GM13977 (cell line): ENCODE results near the gene KAT2A.

Experiments used
- DNase-seq: peaks from one replicate; pipeline ENCODE4 v3.0.0; 2012; ENCODE audit warnings: low spot score
- CTCF ChIP-seq: IDR thresholded peaks from 2 replicates; pipeline ENCODE4 v1.5.1; 2012; ENCODE audit warnings: mild to moderate bottlenecking, control low read depth; ENCODE audit not compliant: insufficient read depth; ENCODE audit errors: extremely low read depth, missing control alignments
- in situ Hi-C: fragments of 300-500 bp; cut with MboI; formaldehyde crosslinking; loops from one replicate; pipeline ENCODE4 v1.12.0; 2022; ENCODE audit warnings: low sequenced_read_pairs, low pct_unique_long_range_greater_than_20kb, mixed read lengths, inconsistent platforms; ENCODE audit not compliant: unreplicated experiment

Gene KAT2A

GRCh38 chr17:42135151-42135550 is 14.0 kb upstream of the KAT2A start:
- TF ChIP-seq CTCF = no peak
- in situ Hi-C loops = no loop called here
- no peak for DNase-seq

- no peak for TF ChIP-seq CTCF
- in situ Hi-C loops = no loop called here
- peak; percentile 68 for DNase-seq
These were observed 12.4 kb upstream of the KAT2A start for GRCh38 chr17:42133461-42134041.

- TF ChIP-seq CTCF = no peak
- in situ Hi-C loops = no loop called here
- DNase-seq = no peak
These were observed 11.8 kb upstream of the KAT2A start for GRCh38 chr17:42132941-42133340.

- TF ChIP-seq CTCF = no peak
- in situ Hi-C loops = no loop called here
- no peak for DNase-seq
These were observed 10.8 kb upstream of the KAT2A start for GRCh38 chr17:42131981-42132432.

GRCh38 chr17:42131232-42131631 is 10.1 kb upstream of the KAT2A start:
- TF ChIP-seq CTCF = no peak
- in situ Hi-C loops = no loop called here
- DNase-seq = no peak

- in situ Hi-C loops = no loop called here
These were observed 9.3 kb upstream of the KAT2A start for GRCh38 chr17:42130310-42130936.

More at GRCh38 chr17:42130310-42130936, 9.3 kb upstream of the KAT2A start:
- no peak for TF ChIP-seq CTCF
- no peak for DNase-seq
